Measurements from ENCODE around the gene FANK1.

FANK1 gene

GRCh38 chr10:126016882-126017281, 120.5 kb downstream of the FANK1 start:
- no peaks in the 10 kb centered on the region for H3K4me1 ChIP-seq (ENCODE audit: insufficient read depth, insufficient read length)
- H3K9me3 ChIP-seq (ENCODE audit: insufficient read depth, low read length), result 0 out of 2 replicates have a peak, but pooled peaks cover 3% of the 10 kb centered on the region

GRCh38 chr10:126017961-126018560, 121.7 kb downstream of the FANK1 start:
- no peak for DNase-seq (ENCODE audit: low read depth, low spot score)
- no peak overlapping the region for H3K9ac ChIP-seq (ENCODE audit: insufficient read length, low read depth)
- no peaks in the 10 kb centered on the region for H3K36me3 ChIP-seq (ENCODE audit: insufficient read depth, insufficient read length, low read length)
- H3K4me1 ChIP-seq (ENCODE audit: insufficient read depth, insufficient read length), result no peaks in the 10 kb centered on the region
- H3K4me3 ChIP-seq (ENCODE audit: insufficient read length, low read depth), result no peak overlapping the region
- 0 out of 2 replicates have a peak, but pooled peaks cover 3% of the 10 kb centered on the region for H3K9me3 ChIP-seq (ENCODE audit: insufficient read depth, low read length)
- H3K27me3 ChIP-seq (ENCODE audit: insufficient read depth, insufficient read length), result no peaks in the 10 kb centered on the region
- TF ChIP-seq YY1 (IDR thresholded peaks at IDR 0.05; ENCODE audit: insufficient read depth, insufficient read length) (no peak), SUZ12 (IDR thresholded peaks at IDR 0.05; ENCODE audit: extremely low read depth, insufficient read depth, insufficient read length) (no peak), ZNF274 (IDR thresholded peaks at IDR 0.05; ENCODE audit: low read depth, low read length) (no peak)

More at GRCh38 chr10:126016882-126017281, 120.5 kb downstream of the FANK1 start:
- no peak overlapping the region for H3K9ac ChIP-seq (ENCODE audit: insufficient read length, low read depth)
- no peaks in the 10 kb centered on the region for H3K27me3 ChIP-seq (ENCODE audit: insufficient read depth, insufficient read length)
- no peak for DNase-seq (ENCODE audit: low read depth, low spot score)
- H3K4me3 ChIP-seq (ENCODE audit: insufficient read length, low read depth), result no peak overlapping the region
- no peaks in the 10 kb centered on the region for H3K36me3 ChIP-seq (ENCODE audit: insufficient read depth, insufficient read length, low read length)
- TF ChIP-seq ZNF274 (IDR thresholded peaks at IDR 0.05; ENCODE audit: low read depth, low read length) (no peak), YY1 (IDR thresholded peaks at IDR 0.05; ENCODE audit: insufficient read depth, insufficient read length) (no peak), SUZ12 (IDR thresholded peaks at IDR 0.05; ENCODE audit: extremely low read depth, insufficient read depth, insufficient read length) (no peak)

- TF ChIP-seq SUZ12 (IDR thresholded peaks at IDR 0.05; ENCODE audit: extremely low read depth, insufficient read depth, insufficient read length) (no peak), ZNF274 (IDR thresholded peaks at IDR 0.05; ENCODE audit: low read depth, low read length) (no peak), YY1 (IDR thresholded peaks at IDR 0.05; ENCODE audit: insufficient read depth, insufficient read length) (no peak)
- Histone ChIP-seq H3K4me3 (ENCODE audit: insufficient read length, low read depth) (no peak overlapping the region), H3K9me3 (ENCODE audit: insufficient read depth, low read length) (0 out of 2 replicates have a peak, but pooled peaks cover 3% of the 10 kb centered on the region), H3K4me1 (ENCODE audit: insufficient read depth, insufficient read length) (no peaks in the 10 kb centered on the region), H3K36me3 (ENCODE audit: insufficient read depth, insufficient read length, low read length) (no peaks in the 10 kb centered on the region), H3K27me3 (ENCODE audit: insufficient read depth, insufficient read length) (no peaks in the 10 kb centered on the region), H3K9ac (ENCODE audit: insufficient read length, low read depth) (no peak overlapping the region)
- DNase-seq (ENCODE audit: low read depth, low spot score), result no peak
These were observed 125.6 kb downstream of the FANK1 start for GRCh38 chr10:126021833-126022500.

- no peak for DNase-seq (ENCODE audit: low read depth, low spot score)
- no peak overlapping the region for H3K4me3 ChIP-seq (ENCODE audit: insufficient read length, low read depth)
- 0 out of 2 replicates have a peak, but pooled peaks cover 3% of the 10 kb centered on the region for H3K9me3 ChIP-seq (ENCODE audit: insufficient read depth, low read length)
- no peak overlapping the region for H3K9ac ChIP-seq (ENCODE audit: insufficient read length, low read depth)
- H3K36me3 ChIP-seq (ENCODE audit: insufficient read depth, insufficient read length, low read length), result no peaks in the 10 kb centered on the region
- TF ChIP-seq YY1 (IDR thresholded peaks at IDR 0.05; ENCODE audit: insufficient read depth, insufficient read length) (no peak), ZNF274 (IDR thresholded peaks at IDR 0.05; ENCODE audit: low read depth, low read length) (no peak), SUZ12 (IDR thresholded peaks at IDR 0.05; ENCODE audit: extremely low read depth, insufficient read depth, insufficient read length) (no peak)
- H3K27me3 ChIP-seq (ENCODE audit: insufficient read depth, insufficient read length), result no peaks in the 10 kb centered on the region
- no peaks in the 10 kb centered on the region for H3K4me1 ChIP-seq (ENCODE audit: insufficient read depth, insufficient read length)
These were observed 126.5 kb downstream of the FANK1 start for GRCh38 chr10:126022841-126023240.

GRCh38 chr10:126027692-126028091, 131.3 kb downstream of the FANK1 start:
- no peaks in the 10 kb centered on the region for H3K27me3 ChIP-seq (ENCODE audit: insufficient read depth, insufficient read length)
- no peak for DNase-seq (ENCODE audit: low read depth, low spot score)
- no peaks in the 10 kb centered on the region; the same call in 1 of the 2 replicates for H3K9me3 ChIP-seq (ENCODE audit: insufficient read depth, low read length)
- TF ChIP-seq SUZ12 (IDR thresholded peaks at IDR 0.05; ENCODE audit: extremely low read depth, insufficient read depth, insufficient read length) (no peak), ZNF274 (IDR thresholded peaks at IDR 0.05; ENCODE audit: low read depth, low read length) (no peak), YY1 (IDR thresholded peaks at IDR 0.05; ENCODE audit: insufficient read depth, insufficient read length) (no peak)
- H3K36me3 ChIP-seq (ENCODE audit: insufficient read depth, insufficient read length, low read length), result no peaks in the 10 kb centered on the region
- H3K9ac ChIP-seq (ENCODE audit: insufficient read length, low read depth), result no peak overlapping the region
- no peaks in the 10 kb centered on the region for H3K4me1 ChIP-seq (ENCODE audit: insufficient read depth, insufficient read length)
- no peak overlapping the region for H3K4me3 ChIP-seq (ENCODE audit: insufficient read length, low read depth)

- Histone ChIP-seq H3K9ac (ENCODE audit: insufficient read length, low read depth) (no peak overlapping the region), H3K9me3 (ENCODE audit: insufficient read depth, low read length) (peaks cover 15% of the 10 kb centered on the region), H3K27me3 (ENCODE audit: insufficient read depth, insufficient read length) (no peaks in the 10 kb centered on the region), H3K4me3 (ENCODE audit: insufficient read length, low read depth) (no peak overlapping the region), H3K36me3 (ENCODE audit: insufficient read depth, insufficient read length, low read length) (no peaks in the 10 kb centered on the region), H3K4me1 (ENCODE audit: insufficient read depth, insufficient read length) (no peaks in the 10 kb centered on the region)
- TF ChIP-seq YY1 (IDR thresholded peaks at IDR 0.05; ENCODE audit: insufficient read depth, insufficient read length) (no peak), SUZ12 (IDR thresholded peaks at IDR 0.05; ENCODE audit: extremely low read depth, insufficient read depth, insufficient read length) (no peak), ZNF274 (IDR thresholded peaks at IDR 0.05; ENCODE audit: low read depth, low read length) (no peak)
- DNase-seq (ENCODE audit: low read depth, low spot score), result no peak
These were observed 133.6 kb downstream of the FANK1 start for GRCh38 chr10:126029999-126030398.

GRCh38 chr10:126034586-126034985, 138.2 kb downstream of the FANK1 start:
- no peak overlapping the region for H3K9ac ChIP-seq (ENCODE audit: insufficient read length, low read depth)
- peaks cover 15% of the 10 kb centered on the region for H3K9me3 ChIP-seq (ENCODE audit: insufficient read depth, low read length)
- no peak overlapping the region for H3K4me3 ChIP-seq (ENCODE audit: insufficient read length, low read depth)
- no peak for TF ChIP-seq SUZ12 (IDR thresholded peaks at IDR 0.05; ENCODE audit: extremely low read depth, insufficient read depth, insufficient read length)
- no peak for TF ChIP-seq YY1 (IDR thresholded peaks at IDR 0.05; ENCODE audit: insufficient read depth, insufficient read length)
- no peak for TF ChIP-seq ZNF274 (IDR thresholded peaks at IDR 0.05; ENCODE audit: low read depth, low read length)
- H3K36me3 ChIP-seq (ENCODE audit: insufficient read depth, insufficient read length, low read length), result no peaks in the 10 kb centered on the region
- peaks cover 2% of the 10 kb centered on the region for H3K4me1 ChIP-seq (ENCODE audit: insufficient read depth, insufficient read length)
- no peaks in the 10 kb centered on the region for H3K27me3 ChIP-seq (ENCODE audit: insufficient read depth, insufficient read length)
- DNase-seq (ENCODE audit: low read depth, low spot score), result no peak

Data from NT2/D1 (cell line).